Small intestine (tissue), 7 donors: Measurements from ENCODE around the gene CCDC93. TPM values are rescaled to one million over a fixed set of nuclear protein-coding genes. Genes with fewer than 3 reads are reported as not detected.

Experiments used
- DNase-seq, 2 donors: peaks; one replicate each; pipeline versions ENCODE4 v3.0.0 to v3.0.0-alpha.2; 2013
- FAIRE-seq: peaks from 2 replicates; lab custom pipeline; 2012; peaks lifted over from hg19 to GRCh38; lab: Jason Lieb, UNC
- H3K27ac ChIP-seq, 3 donors: one replicate each; pipeline ENCODE4 v1.5.1; 2013; ENCODE audit warnings: low read length in 2 of 3, mild to moderate bottlenecking in 2 of 3, control low read depth in 1 of 3, inconsistent platforms in 1 of 3, low read depth in 1 of 3, moderate library complexity in 1 of 3
- H3K27me3 ChIP-seq, 3 donors: one replicate each; pipeline ENCODE4 v1.6.1; 2013; ENCODE audit warnings: low read length in 3 of 3, inconsistent platforms in 1 of 3; ENCODE audit not compliant: control insufficient read depth in 3 of 3, insufficient read depth in 3 of 3
- H3K36me3 ChIP-seq, 3 donors: one replicate each; pipeline ENCODE4 v1.6.1; 2013; ENCODE audit warnings: low read length in 3 of 3, inconsistent platforms in 1 of 3, low read depth in 1 of 3, mild to moderate bottlenecking in 1 of 3, moderate library complexity in 1 of 3; ENCODE audit not compliant: control insufficient read depth in 3 of 3, insufficient read depth in 2 of 3
- H3K4me1 ChIP-seq, 3 donors: one replicate each; pipeline ENCODE4 v1.6.1; 2013; ENCODE audit warnings: low read length in 2 of 3, inconsistent platforms in 1 of 3, low read depth in 1 of 3, mild to moderate bottlenecking in 1 of 3, moderate library complexity in 1 of 3; ENCODE audit not compliant: control insufficient read depth in 3 of 3, insufficient read depth in 2 of 3
- H3K4me3 ChIP-seq, 3 donors: one replicate each; pipeline ENCODE4 v1.5.1; 2013; ENCODE audit warnings: low read length in 3 of 3, control low read depth in 1 of 3, inconsistent platforms in 1 of 3, low read depth in 1 of 3, mild to moderate bottlenecking in 1 of 3, moderate library complexity in 1 of 3
- H3K9me3 ChIP-seq, 2 donors: one replicate each; pipeline ENCODE4 v1.6.1; 2013; ENCODE audit warnings: low read depth in 1 of 2, low read length in 1 of 2; ENCODE audit not compliant: control insufficient read depth in 2 of 2, insufficient read depth in 1 of 2
- WGBS, 3 donors: extraction: QIAGEN DNeasy Blood & Tissue Kit; methylation state at CpG; one replicate each; pipeline ENCODE4 v1.1.7; 2013; 5-methylcytosine and 5-hydroxymethylcytosine counted together
- polyA plus RNA-seq, 4 donors: library from polyadenylated mRNA; stranded (reverse) in 3 of 4; unstranded in 1 of 4; fragments of 200-250 nt in 3 of 4; fragments of 120-200 nt in 1 of 4; gene quantifications; one replicate each; pipeline versions ENCODE4 v1.2.1 to v1.2.3, GENCODE V29; 2013
- donor health status: healthy with polysubstance abuse.
- donor health status: control.
- donor health status: control.
- donor health status: Bipolar disorder and iron deficiency.
- donor health status: healthy.

The CCDC93 gene
- polyA plus RNA-seq, 4 donors = 7.2 to 44.0 (median 12.0) TPM

- H3K27me3 ChIP-seq = no peaks in the 10 kb centered on the region
- H3K4me1 ChIP-seq = peaks cover 2 to 6% (median 5%) of the 10 kb centered on the region in 3 donors
- no peaks in the 10 kb centered on the region for H3K9me3 ChIP-seq
- WGBS, 3 donors = 68 to 83% (median 79%) methylated on average over 5 of the region's 5 CpGs
- H3K27ac ChIP-seq = no peak overlapping the region
- FAIRE-seq (no peak), DNase-seq (peak; percentile 17 to 54)
- peaks cover 11 to 34% (median 15%) of the 10 kb centered on the region in 3 donors for H3K36me3 ChIP-seq
- no peak overlapping the region for H3K4me3 ChIP-seq
These were observed 31.4 kb downstream of the CCDC93 start for GRCh38 chr2:117982376-117983033.

GRCh38 chr2:117981810-117982209, 32.1 kb downstream of the CCDC93 start:
- no peak for FAIRE-seq
- no peak overlapping the region for H3K27ac ChIP-seq
- H3K4me3 ChIP-seq = no peak overlapping the region
- H3K4me1 ChIP-seq = peaks cover 2 to 6% (median 5%) of the 10 kb centered on the region in 3 donors
- WGBS, 3 donors = 4 to 55% (median 38%) methylated on average over 1 of the region's 1 CpG
- DNase-seq = peak in 1 of 2 donors; percentile 7
- peaks cover 11 to 34% (median 18%) of the 10 kb centered on the region in 3 donors for H3K36me3 ChIP-seq
- no peaks in the 10 kb centered on the region for H3K9me3 ChIP-seq
- H3K27me3 ChIP-seq = no peaks in the 10 kb centered on the region

GRCh38 chr2:117980783-117981676, 32.8 kb downstream of the CCDC93 start:
- FAIRE-seq (no peak), DNase-seq (peak in 1 of 2 donors; percentile 7)
- H3K27me3 ChIP-seq = no peaks in the 10 kb centered on the region
- no peaks in the 10 kb centered on the region for H3K9me3 ChIP-seq
- peaks cover 8 to 32% (median 22%) of the 10 kb centered on the region in 3 donors for H3K36me3 ChIP-seq
- WGBS, 3 donors = 93 to 98% (median 95%) methylated on average over 5 of the region's 5 CpGs
- H3K4me3 ChIP-seq = no peak overlapping the region
- H3K27ac ChIP-seq = no peak overlapping the region
- H3K4me1 ChIP-seq = peaks cover 2 to 6% (median 5%) of the 10 kb centered on the region in 3 donors

GRCh38 chr2:117979911-117980701, 33.8 kb downstream of the CCDC93 start:
- peaks cover 9 to 35% (median 27%) of the 10 kb centered on the region in 3 donors for H3K36me3 ChIP-seq
- H3K9me3 ChIP-seq = no peaks in the 10 kb centered on the region
- H3K4me1 ChIP-seq = peaks cover 2 to 6% (median 5%) of the 10 kb centered on the region in 3 donors
- FAIRE-seq (no peak), DNase-seq (no peak)
- 80 to 92% (median 91%) methylated on average over 6 of the region's 6 CpGs for WGBS, 3 donors
- H3K27me3 ChIP-seq = no peaks in the 10 kb centered on the region
- peak overlapping the region in 1 of 3 donors; percentile 18 for H3K27ac ChIP-seq
- no peak overlapping the region for H3K4me3 ChIP-seq

- H3K27ac ChIP-seq = no peak overlapping the region
- H3K4me3 ChIP-seq = no peak overlapping the region
- no peaks in the 10 kb centered on the region for H3K9me3 ChIP-seq
- no peaks in the 10 kb centered on the region for H3K27me3 ChIP-seq
- H3K4me1 ChIP-seq = peaks cover 0 to 6% (median 4%) of the 10 kb centered on the region in 3 donors
- WGBS, 3 donors = 95 to 99% (median 96%) methylated on average over 3 of the region's 3 CpGs
- FAIRE-seq (no peak), DNase-seq (no peak)
- peaks cover 13 to 48% (median 29%) of the 10 kb centered on the region in 3 donors for H3K36me3 ChIP-seq
These were observed 36.2 kb downstream of the CCDC93 start for GRCh38 chr2:117977696-117978095.

GRCh38 chr2:117976581-117976980, 37.3 kb downstream of the CCDC93 start:
- H3K27ac ChIP-seq = no peak overlapping the region
- no peaks in the 10 kb centered on the region for H3K27me3 ChIP-seq
- H3K4me1 ChIP-seq = no peaks in the 10 kb centered on the region
- H3K9me3 ChIP-seq = no peaks in the 10 kb centered on the region
- DNase-seq (no peak), FAIRE-seq (no peak)
- H3K4me3 ChIP-seq = no peak overlapping the region
- WGBS, 3 donors = 93 to 98% (median 97%) methylated on average over 2 of the region's 3 CpGs
- peaks cover 10 to 48% (median 37%) of the 10 kb centered on the region in 3 donors for H3K36me3 ChIP-seq

- WGBS, 3 donors = 91 to 94% (median 91%) methylated on average over 9 of the region's 9 CpGs
- Histone ChIP-seq H3K27me3 (no peaks in the 10 kb centered on the region), H3K4me3 (no peak overlapping the region), H3K9me3 (no peaks in the 10 kb centered on the region), H3K4me1 (no peaks in the 10 kb centered on the region), H3K27ac (no peak overlapping the region), H3K36me3 (peaks cover 18 to 48% (median 36%) of the 10 kb centered on the region in 3 donors)
- no peak for DNase-seq
- no peak for FAIRE-seq
These were observed 40.3 kb downstream of the CCDC93 start for GRCh38 chr2:117973498-117974082.
